Stimulated activated CD8-positive, alpha-beta memory T cell treated with anti-CD3 and anti-CD28 coated beads, Interleukin-15, amount 100 ng/mL, for 24 hours (primary cell): Measurements from ENCODE around the gene SMAD7.

Experiments
- DNase-seq: peaks from one replicate; pipeline ENCODE4 v3.0.0-alpha.2; 2020; ENCODE audit warnings: low read depth

SMAD7 gene

GRCh38 chr18:48944634-48945033, 6.1 kb downstream of the SMAD7 start:
- no peak for DNase-seq

DNA sequence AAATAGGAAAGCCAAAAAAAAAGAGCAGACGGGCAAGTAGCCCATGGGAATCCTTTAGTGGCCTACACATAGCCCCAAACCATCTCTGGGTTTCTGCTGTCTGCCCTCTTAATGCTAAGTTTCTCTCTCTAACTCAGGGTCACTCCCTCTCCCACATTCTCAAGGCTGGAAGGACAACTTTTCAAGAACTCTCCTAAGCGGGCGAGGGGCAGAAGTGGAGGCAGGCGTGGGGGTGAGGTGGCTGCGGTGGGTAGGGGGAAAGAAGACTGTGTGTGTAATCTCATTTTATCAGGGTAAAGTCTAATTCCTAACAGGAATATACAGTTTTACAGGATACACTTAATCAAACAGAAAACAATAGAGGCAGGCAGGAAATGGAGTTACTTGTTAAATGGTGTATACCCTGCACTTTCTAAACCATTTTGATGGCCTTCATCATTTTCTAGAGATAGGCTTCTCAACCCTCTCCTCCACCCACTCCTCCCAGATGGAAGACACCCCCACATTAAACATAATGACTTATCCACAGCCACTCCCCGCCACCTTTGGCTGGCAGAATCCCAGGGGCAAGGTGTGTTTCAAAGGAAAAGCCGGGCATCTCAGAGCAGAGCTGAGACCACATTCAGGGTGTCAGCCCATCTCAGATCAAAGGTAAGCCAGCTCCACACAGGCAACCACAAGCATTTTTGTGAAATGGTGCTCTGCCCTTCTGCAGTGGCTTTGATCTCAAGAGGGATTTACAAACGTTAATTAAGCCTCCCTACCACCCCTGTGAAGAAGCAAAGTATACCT, 6.8 kb downstream of the SMAD7 start:
- DNase-seq, result no peak

GRCh38 chr18:48943333-48943732, 7.4 kb downstream of the SMAD7 start:
- no peak for DNase-seq

DNA sequence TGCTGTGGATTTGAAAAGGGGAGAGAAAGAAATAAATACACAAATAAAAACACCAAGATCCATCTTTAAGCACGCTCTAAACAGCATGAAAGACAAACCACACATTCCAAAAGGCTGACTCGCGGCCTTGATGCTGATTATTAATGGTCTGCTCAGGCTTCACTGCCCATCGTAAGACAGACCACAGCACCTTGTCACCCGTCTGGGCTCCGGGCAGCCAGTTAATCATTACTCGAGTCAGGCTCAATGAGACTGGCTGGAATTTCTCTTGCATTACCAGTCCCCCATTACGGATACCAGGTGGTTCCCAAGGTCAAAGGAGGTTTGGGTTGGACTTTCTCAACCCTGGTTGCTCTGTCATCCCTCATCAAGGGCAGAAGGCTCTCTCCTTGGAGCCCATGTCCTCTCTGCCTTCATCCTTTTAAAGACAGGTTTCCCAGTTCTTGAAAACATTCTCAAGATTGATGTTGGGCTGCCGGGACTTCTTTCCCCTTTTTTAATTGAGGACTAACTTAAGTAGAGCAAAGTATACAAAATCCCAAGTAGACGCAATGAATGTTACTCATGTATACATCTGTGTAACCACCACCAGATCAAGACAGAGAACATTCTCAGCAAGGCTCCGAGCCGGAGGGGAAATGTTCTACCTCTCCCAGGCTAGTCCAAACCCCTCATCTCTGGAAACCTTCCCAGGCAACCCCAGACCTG, 8.1 kb downstream of the SMAD7 start:
- no peak for DNase-seq

DNA sequence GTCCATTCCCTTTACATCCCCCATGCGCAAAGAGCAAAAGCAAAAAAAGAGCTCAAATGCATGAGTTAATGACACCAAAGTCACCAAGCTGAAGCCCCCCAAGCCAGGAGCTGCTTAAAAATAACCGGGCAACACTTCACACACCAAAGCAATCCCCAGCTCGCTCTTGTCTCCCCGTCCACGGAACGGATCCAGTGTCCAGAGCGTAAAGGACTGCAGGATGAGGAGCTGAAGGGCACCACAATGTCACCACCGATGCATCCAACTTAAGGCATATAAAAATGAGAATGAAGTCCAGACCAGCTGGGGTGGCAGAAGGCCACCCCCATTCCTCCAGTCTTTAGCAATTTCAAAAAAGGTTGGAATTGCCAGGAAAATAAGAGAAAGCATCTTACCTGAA, 8.7 kb downstream of the SMAD7 start:
- no peak for DNase-seq

- no peak for DNase-seq
Observed at GRCh38 chr18:48941672-48942071, 9.1 kb downstream of the SMAD7 start.

GRCh38 chr18:48940854-48941611, 9.7 kb downstream of the SMAD7 start:
- DNase-seq, result no peak

DNA sequence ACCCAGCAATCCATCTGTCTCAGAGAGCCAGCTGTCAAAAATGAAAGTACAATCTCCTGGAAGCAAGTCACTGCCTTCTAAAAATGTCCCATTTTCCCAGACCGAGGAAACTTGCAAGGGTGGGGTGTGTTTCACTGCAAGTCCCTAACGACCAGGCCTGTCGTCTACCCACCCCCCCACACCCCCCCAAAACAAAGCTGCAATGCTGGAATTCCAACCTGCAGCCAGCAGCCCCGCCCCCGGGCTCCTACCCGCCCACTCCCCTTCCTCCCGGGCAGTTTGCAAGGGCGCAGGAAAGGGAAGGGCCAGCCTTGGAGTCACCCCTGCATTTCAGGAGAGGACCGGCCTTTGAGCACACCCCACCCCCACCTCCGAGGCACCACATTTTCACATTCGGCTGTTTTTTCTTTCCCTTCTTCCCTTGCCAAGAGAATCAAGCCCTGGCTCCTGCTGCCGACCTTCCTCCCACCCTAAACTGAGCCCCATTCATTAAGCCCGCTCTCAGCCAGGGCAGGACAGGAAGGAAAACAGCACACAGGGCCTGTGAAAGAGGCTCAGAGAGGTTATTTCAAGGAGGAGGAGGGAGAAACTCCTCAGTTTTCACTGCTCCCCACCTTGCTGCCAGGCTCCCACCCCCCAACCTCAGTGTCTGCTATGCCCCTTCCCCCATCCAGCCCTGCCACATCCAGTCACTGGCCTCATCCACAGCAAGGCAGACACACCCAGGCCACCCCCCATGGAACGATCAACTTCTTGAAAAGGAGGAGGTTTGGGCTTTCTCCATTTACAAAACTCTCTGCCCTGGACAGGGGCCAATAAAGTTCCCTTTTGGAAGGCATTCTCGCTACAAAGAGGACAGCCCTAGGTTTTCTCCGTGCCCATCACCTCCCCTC, 11.3 kb downstream of the SMAD7 start:
- DNase-seq, result no peak

GRCh38 chr18:48938827-48939204, 11.9 kb downstream of the SMAD7 start:
- DNase-seq, result no peak

DNA sequence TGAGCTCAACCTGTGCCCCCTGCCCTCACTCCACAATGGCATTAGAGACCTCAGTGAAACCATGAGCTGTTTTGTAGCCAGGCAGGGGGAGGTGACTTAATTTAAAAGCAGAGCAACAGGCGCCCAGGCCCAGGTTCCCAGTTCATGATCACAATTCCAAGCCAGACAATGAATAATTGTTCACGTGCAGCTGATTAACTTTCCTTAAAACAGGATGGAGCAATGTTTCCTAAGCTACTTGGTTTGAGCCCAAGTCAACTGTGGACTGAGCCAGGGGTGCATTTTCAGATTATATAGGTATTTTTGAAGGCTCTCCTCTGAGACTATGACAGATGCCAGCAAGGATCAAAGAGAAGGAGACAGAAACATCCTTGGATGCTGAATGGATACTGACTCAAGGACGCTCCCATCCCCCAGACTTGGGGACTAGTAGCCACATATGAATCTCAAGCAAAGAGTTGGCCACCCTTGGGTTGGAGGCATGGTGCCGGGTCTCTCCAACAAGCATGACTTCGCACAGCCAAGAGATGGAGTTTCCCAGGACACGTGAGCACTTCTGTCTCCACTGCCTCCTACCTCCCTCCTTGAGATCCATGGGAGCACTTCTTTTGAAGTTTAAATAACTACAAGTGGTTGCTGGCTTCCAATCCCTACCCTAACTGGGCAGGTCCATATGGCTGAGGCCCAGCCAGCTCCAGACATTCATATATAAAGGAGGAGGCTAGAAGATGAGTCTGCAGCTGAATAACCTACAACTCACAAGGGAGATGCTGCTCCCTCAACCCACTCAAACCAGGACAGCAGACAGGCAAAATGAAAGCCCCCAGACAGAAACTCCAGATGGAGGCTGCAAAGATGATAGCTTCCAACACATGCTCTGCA, 12.7 kb downstream of the SMAD7 start:
- DNase-seq, result no peak

GRCh38 chr18:48935433-48935774, 15.4 kb downstream of the SMAD7 start:
- DNase-seq, result no peak

DNA sequence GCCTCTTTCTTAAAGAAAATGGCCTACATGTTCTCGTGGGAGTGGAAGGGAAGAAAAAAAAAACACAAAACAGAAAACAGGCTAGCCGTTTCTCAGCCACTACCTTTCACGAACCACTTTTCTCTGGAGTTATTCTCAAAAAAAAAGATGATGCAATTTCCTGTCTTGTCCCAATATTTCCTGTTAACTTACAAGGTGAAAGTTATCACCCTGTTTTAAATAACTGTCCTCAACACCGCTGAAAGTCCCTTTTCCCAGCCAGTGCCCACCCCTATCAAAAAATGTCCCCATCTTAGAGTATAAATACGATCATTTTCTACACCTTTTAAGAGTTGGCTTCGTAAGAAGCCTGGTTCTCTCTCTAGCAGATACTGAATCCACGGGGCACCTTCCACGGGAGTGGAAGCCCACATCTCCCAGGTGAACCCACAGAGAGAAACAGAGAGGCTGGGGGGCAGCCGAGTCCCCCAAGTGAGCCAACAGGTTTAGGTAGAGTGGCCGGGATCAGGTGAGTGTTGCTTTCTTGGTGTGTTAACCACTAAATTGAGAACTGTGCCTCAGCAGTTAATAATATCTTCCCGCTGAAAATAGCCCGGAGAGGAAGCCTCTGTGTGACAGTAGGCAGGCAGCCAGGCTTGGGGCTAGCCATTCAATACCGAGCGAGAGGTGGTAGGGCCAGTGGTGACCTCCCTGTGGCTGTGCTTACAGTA, 15.9 kb downstream of the SMAD7 start:
- DNase-seq, result no peak

GRCh38 chr18:48934415-48934722, 16.4 kb downstream of the SMAD7 start:
- DNase-seq, result no peak

DNA sequence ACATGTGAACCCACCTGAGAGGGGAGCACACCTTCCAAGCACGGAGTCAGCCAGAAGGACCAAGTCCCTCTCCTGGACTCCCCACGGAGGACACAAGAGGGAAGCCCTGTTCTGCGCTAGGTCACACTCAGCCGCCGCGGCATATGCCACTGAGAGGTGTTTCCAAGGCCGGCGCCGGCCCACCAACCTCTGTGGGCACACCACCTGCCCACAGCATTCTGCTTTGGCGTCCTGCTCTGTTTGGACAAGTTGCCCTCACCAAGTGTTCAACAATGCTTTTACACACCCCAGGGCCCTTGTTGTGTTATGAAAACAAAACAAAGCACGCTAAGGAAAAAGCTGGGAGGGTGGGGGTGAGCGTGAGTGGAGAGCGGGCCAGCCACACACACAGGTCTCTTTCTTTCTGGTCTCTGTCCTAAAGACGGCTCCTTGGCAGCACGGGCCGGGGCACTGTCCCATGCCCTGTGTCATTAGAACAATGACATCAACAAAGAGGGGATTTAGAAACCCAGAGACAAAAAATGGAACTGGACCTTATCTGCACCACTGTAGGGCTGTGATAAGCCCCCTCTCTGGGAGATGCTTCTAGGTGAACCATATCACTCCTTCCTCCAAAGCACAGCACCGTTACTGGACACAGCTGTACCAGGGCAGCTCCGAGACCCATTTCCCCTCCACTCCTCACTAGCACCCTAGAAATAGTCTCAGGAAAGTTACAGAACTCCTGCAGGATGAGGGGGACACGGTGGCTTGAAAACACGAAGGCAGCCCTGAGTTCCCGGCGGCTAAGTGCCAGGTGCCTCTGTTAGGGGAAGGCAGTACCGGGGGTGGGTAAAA, 17.0 kb downstream of the SMAD7 start:
- no peak for DNase-seq

GRCh38 chr18:48932822-48933510, 17.8 kb downstream of the SMAD7 start:
- DNase-seq, result no peak

- no peak for DNase-seq
Observed at GRCh38 chr18:48932462-48932818, 18.3 kb downstream of the SMAD7 start.

DNA sequence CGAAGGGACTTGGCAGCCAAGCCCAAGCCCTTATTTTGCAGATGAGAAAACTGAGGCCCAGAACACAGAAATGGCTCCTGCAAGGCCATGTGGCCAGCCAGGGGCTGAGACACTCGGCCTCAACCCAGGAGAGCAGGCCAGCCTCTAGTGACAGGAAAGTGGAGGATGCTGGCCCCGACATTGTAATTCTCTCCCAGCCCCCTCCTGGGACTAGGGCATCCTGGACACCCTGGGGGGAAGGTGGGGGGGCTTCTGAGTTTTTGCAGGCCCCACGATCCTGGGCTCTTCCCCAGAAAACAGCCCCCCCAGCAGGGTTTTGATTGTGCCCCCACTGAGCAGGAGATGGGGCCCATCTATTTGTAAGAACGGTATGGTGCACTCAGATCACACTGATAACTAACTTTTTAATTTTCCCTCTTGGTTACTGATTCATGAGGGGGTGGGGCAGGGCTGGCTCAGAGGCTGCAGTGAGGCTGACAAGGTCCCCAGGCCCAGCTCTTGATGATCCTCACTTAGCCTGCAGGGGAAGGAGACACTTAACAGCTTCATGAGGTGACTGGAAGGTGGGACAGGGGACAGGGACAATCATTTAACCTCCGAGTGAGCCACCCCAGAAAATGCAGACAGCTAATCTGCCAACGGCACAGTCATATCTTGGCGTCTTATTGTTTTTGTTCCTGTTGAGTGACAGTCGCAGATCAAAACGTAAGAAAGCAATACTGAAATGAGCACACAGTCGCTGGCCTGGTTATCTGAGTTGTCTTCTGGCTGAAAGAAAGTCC, 18.9 kb downstream of the SMAD7 start:
- DNase-seq, result no peak

- no peak for DNase-seq
Observed at GRCh38 chr18:48930926-48931325, 19.8 kb downstream of the SMAD7 start.
